K562 (cell line): ENCODE results near the gene KCTD19. TPM values are rescaled to one million over a fixed set of nuclear protein-coding genes. Genes with fewer than 3 reads are reported as not detected.
A peak's percentile ranks its signal among the peaks of the same experiment; 100 is the strongest.

Experiments
- ATF7 ChIP-seq: fragments of 450-650 bp; IDR thresholded peaks from 2 replicates; pipeline ENCODE4 v1.7.1; 2014; ENCODE audit warnings: mild to moderate bottlenecking, moderate library complexity
- CREM ChIP-seq: IDR thresholded peaks from 2 replicates; pipeline ENCODE4 v1.6.1; 2014; ENCODE audit warnings: antibody characterized with exemption, low read depth
- HDAC6 ChIP-seq: IDR thresholded peaks from 2 replicates; pipeline ENCODE4 v1.6.1; 2012; ENCODE audit warnings: low read depth, mild to moderate bottlenecking, control low read depth, inconsistent platforms, low read length, moderate library complexity
- ZBTB11 ChIP-seq, 3 experiments: fragments of 200-800 bp in 1 of 3; fragments of 250-450 bp in 1 of 3; fragments of 450-650 bp in 1 of 3; sonication (Bioruptor Pico) in 1 of 3; sonication (Bioruptor generic) in 1 of 3; formaldehyde crosslinking in 1 of 3; IDR thresholded peaks; 2 replicates each; pipeline versions ENCODE4 v1.6.1 to v1.8.0; 2016 to 2022; ENCODE audit warnings: mild to moderate bottlenecking in 2 of 3, missing genetic modification characterization in 2 of 3, missing compliant biosample characterization in 1 of 3, moderate library complexity in 1 of 3
- ZNF407 ChIP-seq: fragments of 450-650 bp; IDR thresholded peaks from 2 replicates; pipeline ENCODE4 v1.6.1; 2016; ENCODE audit warnings: low read depth
- polyA plus RNA-seq, 8 experiments: library from polyadenylated mRNA; depleted of rRNA in 4 of 8; stranded (reverse) in 5 of 8; unstranded in 3 of 8; fragments of >200 nt; fragmentation: Nextera tagmentation in 2 of 8; fragmentation: Illumina TruSeq in 1 of 8; extraction: Ambion mirVana in 2 of 8; extraction: Trizol in 1 of 8; gene quantifications; 2 replicates each; pipeline versions ENCODE4 v1.2.1 to v1.2.3, GENCODE V29; 2011 to 2014; ENCODE audit warnings: inconsistent platforms in 1 of 8, missing spikeins in 1 of 8
- total RNA-seq, 7 experiments: library from RNA; depleted of rRNA in 6 of 7; stranded (reverse); fragments of >200 nt in 6 of 7; fragmentation: Illumina TruSeq in 2 of 7; extraction: Trizol in 2 of 7; gene quantifications; 2 replicates each; pipeline versions ENCODE4 v1.2.1 to v1.2.3, GENCODE V29; 2011 to 2021; ENCODE audit warnings: low replicate concordance in 1 of 7

Gene KCTD19
- total and polyA plus RNA-seq, 9 of the 15 experiments (the other 6 are each of a cell fraction or from before 2014, with no cell fraction given) = 0.03 to 0.91 (median 0.22) TPM; not detected in 2

- no peak for TF ChIP-seq ZNF407
- TF ChIP-seq CREM = peak; percentile 83
- 0 out of 6 replicates have a peak, but pooled peaks of 1 of the 3 experiments have one; percentile 29 for TF ChIP-seq ZBTB11 (CRISPR knock-in tag; IDR thresholded peaks at IDR 0.05)
- no peak for TF ChIP-seq HDAC6
- TF ChIP-seq ATF7 = 0 out of 2 replicates have a peak, but pooled peaks have one; percentile 27
These were observed 14.7 kb downstream of the KCTD19 start (continued) for GRCh38 chr16:67311607-67312488.
